Activated naive CD8-positive, alpha-beta T cell treated with anti-CD3 and anti-CD28 coated beads, Interleukin-2, amount 10 ng/mL, durations not matched to agents 7 days and 5 days (primary cell): ENCODE data around the gene WIF1. TPM values are rescaled to one million over a fixed set of nuclear protein-coding genes. Genes with fewer than 3 reads are reported as not detected.

Source experiments
- ATAC-seq: fragments of 150-1000 bp; cut with Tn5 transposase; one replicate; pipeline ENCODE4 v1.10.0; 2021; ENCODE audit warnings: low read depth, moderate library complexity
- POLR2A ChIA-PET: fragments of 350-600 bp; sonication (Branson Sonifier 250); formaldehyde crosslinking; loops from one replicate; lab custom pipeline; 2021; ENCODE audit warnings: antibody characterized with exemption; lab: Charles Lee
- DNase-seq: peaks from one replicate; pipeline ENCODE4 v3.0.0; 2021
- H3K27ac Mint-ChIP-seq: one replicate; pipeline ENCODE4 v1.8.0; 2022; ENCODE audit warnings: mild to moderate bottlenecking, mixed read lengths
- H3K27me3 Mint-ChIP-seq: one replicate; pipeline ENCODE4 v1.8.0; 2022; ENCODE audit warnings: mild to moderate bottlenecking, moderate library complexity, mixed read lengths
- H3K36me3 Mint-ChIP-seq: one replicate; pipeline ENCODE4 v1.8.0; 2021; ENCODE audit warnings: mild to moderate bottlenecking, mixed read lengths
- H3K4me1 Mint-ChIP-seq: one replicate; pipeline ENCODE4 v1.8.0; 2021; ENCODE audit warnings: mixed read lengths
- H3K4me3 Mint-ChIP-seq: one replicate; pipeline ENCODE4 v1.8.0; 2022; ENCODE audit warnings: mild to moderate bottlenecking, moderate library complexity, mixed read lengths
- H3K9me3 Mint-ChIP-seq: one replicate; pipeline ENCODE4 v1.8.0; 2021; ENCODE audit warnings: mixed read lengths
- total RNA-seq, 2 experiments: library from RNA; stranded (reverse); gene quantifications; one replicate each; pipeline ENCODE4 v1.2.3, GENCODE V29; 2021

WIF1 gene
- total RNA-seq, 2 experiments from 2014 or later: not detected

DNA sequence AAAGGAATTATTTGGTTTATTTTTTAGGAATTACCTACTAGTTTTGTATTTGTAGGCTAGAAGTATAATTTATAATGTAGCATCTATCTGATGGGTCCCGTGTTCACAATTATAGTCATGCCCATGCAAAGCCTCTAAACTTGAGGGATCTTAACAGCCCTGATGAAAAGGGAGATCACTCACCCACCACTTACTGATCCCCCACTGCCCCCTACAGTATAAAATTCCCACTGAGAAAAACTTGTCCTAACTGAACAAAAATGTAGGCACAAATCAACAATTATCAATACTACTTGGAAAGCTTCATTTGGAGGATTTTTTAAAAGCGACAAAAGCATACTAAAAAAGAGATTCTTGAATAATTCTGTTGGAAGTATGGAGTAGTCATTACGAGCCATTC, 21.0 kb downstream of the WIF1 start:
- H3K27ac Mint-ChIP-seq: no peak overlapping the region
- H3K36me3 Mint-ChIP-seq: no peaks in the 10 kb centered on the region
- H3K4me1 Mint-ChIP-seq: no peaks in the 10 kb centered on the region
- ATAC-seq (no peak), DNase-seq (no peak)
- H3K9me3 Mint-ChIP-seq: no peaks in the 10 kb centered on the region
- POLR2A ChIA-PET: no interaction called here
- H3K4me3 Mint-ChIP-seq: no peak overlapping the region
- H3K27me3 Mint-ChIP-seq: peaks cover 36% of the 10 kb centered on the region

DNA sequence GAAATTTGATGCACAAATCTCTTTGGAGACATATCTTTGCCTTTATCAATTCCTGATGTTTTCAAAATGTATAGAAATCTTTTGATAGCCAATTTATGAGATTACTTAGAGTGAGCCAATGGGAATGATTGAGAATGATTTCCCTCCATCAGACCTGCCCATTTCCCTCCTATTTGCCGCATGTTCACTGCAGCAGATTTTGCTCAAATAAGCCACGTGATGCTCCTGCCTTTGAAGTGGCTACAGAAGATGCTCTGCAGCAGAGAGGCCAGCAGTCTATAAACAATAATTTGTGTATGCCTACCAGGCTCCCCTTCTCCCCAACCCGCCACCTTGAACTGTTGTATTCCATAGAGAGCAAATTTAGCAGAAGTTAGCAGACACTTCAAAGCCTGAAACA, 21.9 kb downstream of the WIF1 start:
- no peak overlapping the region for H3K4me3 Mint-ChIP-seq
- no peaks in the 10 kb centered on the region for H3K36me3 Mint-ChIP-seq
- H3K27me3 Mint-ChIP-seq: peaks cover 40% of the 10 kb centered on the region
- POLR2A ChIA-PET: no interaction called here
- no peaks in the 10 kb centered on the region for H3K4me1 Mint-ChIP-seq
- no peak overlapping the region for H3K27ac Mint-ChIP-seq
- H3K9me3 Mint-ChIP-seq: no peaks in the 10 kb centered on the region
- ATAC-seq (no peak), DNase-seq (no peak)

DNA sequence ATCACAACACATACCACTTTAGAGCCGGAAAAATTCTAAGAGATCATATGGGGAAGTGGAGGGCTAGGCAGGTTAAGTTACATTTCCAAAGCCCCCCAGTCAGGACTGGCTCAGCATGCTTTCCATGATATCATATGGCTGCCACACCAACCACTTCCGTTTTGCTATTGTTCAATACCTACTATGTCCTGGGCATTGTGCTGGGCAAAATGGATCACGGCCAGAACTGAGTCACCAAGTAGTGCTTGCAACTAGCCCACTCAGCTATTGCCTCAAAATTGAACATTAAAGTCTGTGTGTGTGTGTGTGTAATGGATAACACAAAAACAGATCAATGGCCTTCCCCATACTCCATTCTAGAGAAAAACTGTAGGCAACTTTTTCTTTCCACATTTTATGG, 22.7 kb downstream of the WIF1 start:
- peaks cover 46% of the 10 kb centered on the region for H3K27me3 Mint-ChIP-seq

DNA sequence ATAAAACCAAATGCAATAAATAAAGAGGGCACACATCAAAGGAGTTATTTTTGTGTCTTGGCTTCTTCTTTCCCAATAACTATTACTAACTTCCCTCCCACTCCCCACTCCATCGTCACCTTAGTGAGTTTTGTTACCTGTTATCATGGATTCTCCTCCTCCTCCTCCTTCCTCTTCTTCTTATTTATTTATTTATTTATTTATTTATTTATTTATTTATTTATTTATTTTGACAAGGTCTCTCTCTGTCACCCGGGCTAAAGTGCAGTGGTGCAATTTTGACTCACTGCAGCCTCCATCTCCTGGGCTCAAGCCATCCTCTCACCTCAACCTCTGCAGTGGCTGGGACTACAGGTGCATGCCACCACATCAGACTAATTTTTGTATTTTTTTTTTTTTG, 26.4 kb downstream of the WIF1 start:
- H3K27me3 Mint-ChIP-seq: peaks cover 44% of the 10 kb centered on the region
- no peak for ATAC-seq

More for the DNA sequence above, 22.7 kb downstream of the WIF1 start:
- H3K27ac Mint-ChIP-seq: no peak overlapping the region
- no peak overlapping the region for H3K4me3 Mint-ChIP-seq
- H3K9me3 Mint-ChIP-seq: no peaks in the 10 kb centered on the region
- POLR2A ChIA-PET: no interaction called here
- H3K4me1 Mint-ChIP-seq: no peaks in the 10 kb centered on the region
- no peak for ATAC-seq
- no peak for DNase-seq
- no peaks in the 10 kb centered on the region for H3K36me3 Mint-ChIP-seq

DNA sequence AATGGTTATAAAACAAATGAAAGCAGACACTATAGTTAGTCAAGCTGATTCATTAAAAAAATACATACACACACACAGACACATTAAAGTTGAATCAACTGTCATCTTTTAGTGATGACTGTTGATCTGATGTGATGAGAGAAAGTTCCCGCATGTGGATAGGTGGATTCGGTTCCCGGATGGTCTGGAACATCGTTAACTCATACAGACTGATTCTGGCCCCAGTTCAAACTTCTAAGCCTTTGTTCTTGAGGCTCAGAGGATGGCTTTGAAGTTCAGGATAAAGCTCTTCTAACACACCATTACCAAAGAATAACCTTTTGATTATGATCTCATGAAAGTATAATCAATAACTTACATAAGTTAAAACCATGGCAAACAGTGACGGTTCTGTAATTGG, 27.5 kb downstream of the WIF1 start:
- H3K36me3 Mint-ChIP-seq: no peaks in the 10 kb centered on the region
- H3K27me3 Mint-ChIP-seq: peaks cover 34% of the 10 kb centered on the region
- ATAC-seq (no peak), DNase-seq (no peak)
- POLR2A ChIA-PET: no interaction called here
- no peaks in the 10 kb centered on the region for H3K9me3 Mint-ChIP-seq
- H3K4me3 Mint-ChIP-seq: no peak overlapping the region
- no peaks in the 10 kb centered on the region for H3K4me1 Mint-ChIP-seq
- H3K27ac Mint-ChIP-seq: no peak overlapping the region

More for the DNA sequence above, 26.4 kb downstream of the WIF1 start:
- H3K4me3 Mint-ChIP-seq: no peak overlapping the region
- POLR2A ChIA-PET: no interaction called here
- DNase-seq: no peak
- H3K4me1 Mint-ChIP-seq: no peaks in the 10 kb centered on the region
- H3K9me3 Mint-ChIP-seq: no peaks in the 10 kb centered on the region
- H3K36me3 Mint-ChIP-seq: no peaks in the 10 kb centered on the region
- no peak overlapping the region for H3K27ac Mint-ChIP-seq

DNA sequence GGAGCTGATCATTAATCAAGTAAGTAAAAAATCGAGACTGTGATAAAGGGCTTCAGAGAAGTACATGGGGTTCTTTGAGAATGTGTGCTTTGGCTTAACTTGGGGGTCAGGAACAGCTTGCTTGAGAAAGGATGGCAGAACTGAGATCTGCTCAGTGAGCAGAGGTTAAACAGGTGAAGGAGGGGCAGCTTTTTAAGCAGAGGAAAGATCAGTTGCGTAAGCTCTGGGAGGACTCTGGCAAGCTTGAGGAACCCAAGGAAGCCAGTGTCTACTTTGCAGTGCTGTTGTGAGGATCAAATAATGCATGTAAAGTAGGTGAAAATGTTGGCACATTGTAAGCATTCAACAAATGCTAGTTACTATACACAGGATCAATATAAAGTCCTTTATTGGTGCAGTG, 30.6 kb downstream of the WIF1 start:
- DNase-seq: no peak
- no peak overlapping the region for H3K27ac Mint-ChIP-seq
- POLR2A ChIA-PET: no interaction called here
- no peak for ATAC-seq
- H3K4me1 Mint-ChIP-seq: no peaks in the 10 kb centered on the region
- no peaks in the 10 kb centered on the region for H3K9me3 Mint-ChIP-seq
- no peaks in the 10 kb centered on the region for H3K36me3 Mint-ChIP-seq
- no peak overlapping the region for H3K4me3 Mint-ChIP-seq
- peaks cover 22% of the 10 kb centered on the region for H3K27me3 Mint-ChIP-seq

DNA sequence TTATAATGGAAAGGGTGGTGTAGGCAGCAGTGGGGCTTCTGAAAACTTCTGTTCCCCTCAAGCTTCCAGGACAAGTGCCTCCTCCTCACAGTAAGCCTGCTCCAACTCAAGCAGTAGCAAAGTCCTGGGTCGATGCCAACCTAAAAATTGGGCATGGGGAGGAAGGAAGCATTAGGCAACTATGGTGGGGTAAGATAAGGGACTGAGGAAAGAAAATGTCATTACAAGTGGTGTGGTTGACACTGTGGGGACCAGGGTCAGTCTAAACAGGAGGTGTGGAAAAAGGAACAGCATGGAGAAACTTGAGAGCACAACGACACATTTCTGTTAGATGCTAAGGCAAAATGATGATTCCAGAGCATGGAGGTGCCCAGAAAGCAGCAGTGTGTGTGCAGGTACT, 34.9 kb downstream of the WIF1 start:
- no peak overlapping the region for H3K27ac Mint-ChIP-seq
- ATAC-seq (no peak), DNase-seq (no peak)
- H3K4me3 Mint-ChIP-seq: no peak overlapping the region
- no peaks in the 10 kb centered on the region for H3K36me3 Mint-ChIP-seq
- no peaks in the 10 kb centered on the region for H3K4me1 Mint-ChIP-seq
- H3K9me3 Mint-ChIP-seq: no peaks in the 10 kb centered on the region
- peaks cover 12% of the 10 kb centered on the region for H3K27me3 Mint-ChIP-seq
- POLR2A ChIA-PET: no interaction called here

DNA sequence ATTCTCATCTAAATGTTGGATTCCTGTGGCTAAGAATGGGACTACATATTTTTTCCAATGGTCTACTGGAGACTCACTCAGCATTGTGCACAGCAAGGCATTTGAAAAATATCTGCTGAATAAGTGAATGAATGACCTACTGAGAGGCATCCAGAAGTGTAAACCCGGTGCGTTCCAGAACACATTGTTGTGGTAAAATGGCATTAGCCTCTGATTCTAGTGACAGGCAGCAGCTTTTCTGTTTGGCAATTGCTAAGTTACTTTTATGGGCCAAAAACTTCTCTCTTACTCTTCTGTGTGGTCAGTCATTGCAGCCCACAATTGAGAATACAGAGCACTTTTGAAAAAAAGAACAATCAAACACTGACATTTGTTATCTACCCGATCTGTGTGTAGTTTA, 36.5 kb downstream of the WIF1 start:
- Mint-ChIP-seq H3K4me1 (no peaks in the 10 kb centered on the region), H3K9me3 (no peaks in the 10 kb centered on the region), H3K4me3 (no peak overlapping the region), H3K27me3 (peaks cover 15% of the 10 kb centered on the region), H3K27ac (no peak overlapping the region), H3K36me3 (no peaks in the 10 kb centered on the region)
- POLR2A ChIA-PET: no interaction called here
- no peak for DNase-seq
- ATAC-seq: no peak

DNA sequence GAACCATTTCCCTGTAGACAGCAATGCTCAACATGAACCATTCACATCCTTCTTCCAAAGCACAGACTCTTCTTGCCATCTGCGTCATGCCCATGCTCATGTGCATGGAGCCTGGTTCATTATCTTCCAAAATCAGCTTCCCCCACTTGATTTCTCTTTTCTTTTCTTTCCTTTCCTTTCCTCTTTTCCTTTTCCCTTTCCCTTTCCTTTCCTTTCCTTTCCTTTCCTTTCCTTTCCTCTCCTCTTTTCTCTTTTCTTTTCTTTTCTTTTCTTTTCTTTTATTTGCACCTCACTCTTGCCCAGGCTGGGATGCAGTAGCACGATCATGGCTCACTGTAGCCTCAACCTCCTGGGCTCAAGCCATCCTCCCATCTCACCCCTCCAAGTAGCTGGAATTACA, 37.5 kb downstream of the WIF1 start:
- Mint-ChIP-seq H3K9me3 (no peaks in the 10 kb centered on the region), H3K4me1 (no peaks in the 10 kb centered on the region), H3K27me3 (peaks cover 19% of the 10 kb centered on the region), H3K36me3 (no peaks in the 10 kb centered on the region), H3K4me3 (no peak overlapping the region), H3K27ac (no peak overlapping the region)
- no peak for ATAC-seq
- DNase-seq: no peak
- POLR2A ChIA-PET: no interaction called here

DNA sequence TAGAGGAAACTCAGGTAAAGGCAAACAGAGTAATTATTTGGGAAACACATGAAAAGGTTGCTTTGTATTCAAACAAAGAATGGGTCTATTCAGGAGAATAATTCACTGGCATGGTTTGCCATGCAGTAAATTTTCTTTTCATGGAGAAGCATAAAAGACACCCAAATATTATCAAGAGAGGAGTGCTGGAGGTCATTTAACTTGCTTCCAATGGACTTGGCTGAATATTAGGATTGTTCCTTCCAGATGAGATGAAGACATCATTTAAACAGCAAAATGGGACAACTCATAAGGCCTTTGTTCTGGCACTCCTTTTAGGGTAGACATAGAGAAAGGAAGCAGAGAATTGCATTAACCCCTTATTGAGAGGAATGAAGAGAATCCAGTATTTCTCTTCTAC, 38.7 kb downstream of the WIF1 start:
- no peak for DNase-seq
- Mint-ChIP-seq H3K4me3 (no peak overlapping the region), H3K9me3 (no peaks in the 10 kb centered on the region), H3K27me3 (peaks cover 22% of the 10 kb centered on the region), H3K27ac (no peak overlapping the region), H3K36me3 (no peaks in the 10 kb centered on the region), H3K4me1 (no peaks in the 10 kb centered on the region)
- POLR2A ChIA-PET: no interaction called here
- no peak for ATAC-seq

DNA sequence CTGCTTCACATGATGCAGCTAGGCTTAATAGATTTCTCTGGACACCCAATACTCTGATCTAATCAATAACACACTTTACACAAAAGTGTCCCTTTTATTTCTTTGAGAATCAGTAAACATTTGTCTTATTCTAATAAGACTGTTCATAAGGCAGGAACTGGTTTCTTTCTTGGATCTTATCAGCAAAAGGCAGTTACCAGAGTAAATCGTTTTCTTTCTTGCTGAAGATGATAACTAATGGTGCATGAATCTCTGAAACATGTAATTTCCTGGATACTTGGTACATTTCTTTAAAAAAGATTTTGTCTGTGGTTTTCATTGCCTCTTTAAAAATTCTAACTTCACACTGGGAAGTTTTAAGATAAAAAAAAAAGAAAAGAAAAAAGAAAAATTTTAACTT, 39.6 kb downstream of the WIF1 start:
- no peaks in the 10 kb centered on the region for H3K36me3 Mint-ChIP-seq
- peaks cover 25% of the 10 kb centered on the region for H3K27me3 Mint-ChIP-seq
- no peak for ATAC-seq
- no peaks in the 10 kb centered on the region for H3K4me1 Mint-ChIP-seq
- POLR2A ChIA-PET: no interaction called here
- DNase-seq: no peak
- H3K27ac Mint-ChIP-seq: no peak overlapping the region
- H3K4me3 Mint-ChIP-seq: no peak overlapping the region
- no peaks in the 10 kb centered on the region for H3K9me3 Mint-ChIP-seq

DNA sequence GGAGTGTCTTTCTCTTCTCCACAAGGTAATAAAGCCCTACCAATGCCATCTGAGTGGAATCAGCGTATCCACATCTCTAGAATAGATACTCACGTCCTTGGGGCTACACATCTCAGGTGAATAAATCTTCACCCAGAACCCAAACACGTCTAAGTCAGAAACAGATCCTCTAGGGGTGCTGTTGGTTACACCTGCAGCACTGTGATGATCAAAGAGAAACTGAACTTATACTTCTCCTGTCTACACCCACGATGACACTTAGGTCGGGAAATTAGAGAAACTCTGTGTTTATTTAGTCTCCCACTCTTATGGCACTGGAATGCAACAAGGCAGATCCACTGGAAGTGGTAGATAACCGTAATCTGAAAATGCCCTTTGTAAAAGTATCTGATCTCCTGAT, 46.2 kb downstream of the WIF1 start:
- Mint-ChIP-seq H3K27me3 (peaks cover 27% of the 10 kb centered on the region), H3K4me1 (no peaks in the 10 kb centered on the region), H3K4me3 (no peak overlapping the region), H3K9me3 (no peaks in the 10 kb centered on the region), H3K36me3 (no peaks in the 10 kb centered on the region), H3K27ac (no peak overlapping the region)
- DNase-seq: no peak
- POLR2A ChIA-PET: no interaction called here
- no peak for ATAC-seq

DNA sequence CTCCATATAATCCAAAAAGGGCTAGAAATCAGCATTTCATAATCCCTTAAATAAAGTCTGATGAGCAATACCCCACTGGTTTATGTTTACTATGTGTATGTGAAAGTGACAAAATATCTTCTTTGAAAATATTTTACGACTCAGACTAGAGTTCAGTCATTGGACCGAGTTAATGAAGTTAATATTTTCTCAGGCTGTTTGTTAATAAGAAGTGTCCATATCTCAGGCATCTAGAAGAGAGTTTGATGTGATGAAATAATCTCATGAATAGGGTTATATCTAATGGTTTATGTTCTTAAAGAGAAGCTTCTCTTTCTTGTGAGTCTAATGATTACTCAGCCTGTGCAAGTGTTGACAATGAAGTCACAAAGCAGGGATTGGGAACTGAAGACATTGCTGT, 51.8 kb downstream of the WIF1 start:
- POLR2A ChIA-PET: no interaction called here
- Mint-ChIP-seq H3K9me3 (no peaks in the 10 kb centered on the region), H3K36me3 (no peaks in the 10 kb centered on the region), H3K4me3 (no peak overlapping the region), H3K27ac (no peak overlapping the region), H3K27me3 (peaks cover 23% of the 10 kb centered on the region), H3K4me1 (no peaks in the 10 kb centered on the region)
- ATAC-seq (no peak), DNase-seq (no peak)

DNA sequence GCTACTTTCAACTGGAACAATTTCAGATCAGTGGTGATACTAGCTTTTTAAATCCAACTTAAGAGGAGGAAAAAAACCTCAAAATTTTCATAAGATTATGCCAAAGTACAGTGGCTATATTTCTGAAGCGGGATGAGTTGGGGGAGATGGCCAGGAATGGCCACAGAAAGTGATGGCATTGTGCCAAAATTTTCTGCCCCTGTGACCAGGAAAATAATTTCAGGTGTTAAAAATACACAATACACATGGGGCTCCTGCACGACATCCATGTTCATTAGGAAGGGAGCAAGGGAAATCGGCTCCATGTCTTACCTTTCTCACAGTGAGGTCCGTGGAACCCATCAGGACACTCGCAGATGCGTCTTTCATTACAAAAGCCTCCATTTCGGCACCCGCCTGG, 53.7 kb downstream of the WIF1 start:
- H3K27me3 Mint-ChIP-seq: peaks cover 31% of the 10 kb centered on the region

DNA sequence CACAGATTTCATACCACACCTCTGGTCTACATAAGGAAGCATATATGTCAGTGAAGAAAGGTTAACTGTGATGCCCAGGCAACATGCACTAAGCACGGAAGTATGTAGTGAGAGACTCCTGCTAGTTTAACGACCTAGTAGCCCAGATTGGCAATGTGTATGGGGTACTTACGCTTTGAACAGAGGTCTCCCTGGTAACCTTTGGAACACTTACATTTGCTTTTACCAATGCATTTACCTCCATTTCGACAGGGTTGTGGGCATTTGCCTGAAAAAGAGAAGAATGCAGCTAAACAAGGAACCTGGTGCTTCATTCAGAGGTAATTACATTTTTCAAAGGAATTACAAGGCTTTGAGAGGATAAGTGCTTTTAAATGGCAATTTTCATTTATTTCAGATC, 65.2 kb downstream of the WIF1 start:
- no peak for DNase-seq
- POLR2A ChIA-PET: no interaction called here
- no peaks in the 10 kb centered on the region for H3K4me1 Mint-ChIP-seq

More for the DNA sequence above, 53.7 kb downstream of the WIF1 start:
- H3K4me3 Mint-ChIP-seq: no peak overlapping the region
- ATAC-seq: no peak
- no peaks in the 10 kb centered on the region for H3K36me3 Mint-ChIP-seq
- POLR2A ChIA-PET: no interaction called here
- no peak for DNase-seq
- no peaks in the 10 kb centered on the region for H3K4me1 Mint-ChIP-seq
- H3K27ac Mint-ChIP-seq: no peak overlapping the region
- H3K9me3 Mint-ChIP-seq: no peaks in the 10 kb centered on the region

More for the DNA sequence above, 65.2 kb downstream of the WIF1 start:
- no peak overlapping the region for H3K27ac Mint-ChIP-seq
- no peak for ATAC-seq
- peaks cover 8% of the 10 kb centered on the region for H3K27me3 Mint-ChIP-seq
- H3K4me3 Mint-ChIP-seq: no peak overlapping the region
- no peaks in the 10 kb centered on the region for H3K36me3 Mint-ChIP-seq
- peaks cover under 1% of the 10 kb centered on the region for H3K9me3 Mint-ChIP-seq
